Measurements from ENCODE around the gene WDPCP. TPM values are rescaled to one million over a fixed set of nuclear protein-coding genes. Genes with fewer than 3 reads are reported as not detected.
"Not testable (repeated sequence)": the region's sequence is repeated elsewhere in the genome, so short reads cannot be mapped to it uniquely, and the experiment has no call there.

WDPCP gene
- total RNA-seq, 1 donor from 2014 or later: 9.1 TPM

DNA sequence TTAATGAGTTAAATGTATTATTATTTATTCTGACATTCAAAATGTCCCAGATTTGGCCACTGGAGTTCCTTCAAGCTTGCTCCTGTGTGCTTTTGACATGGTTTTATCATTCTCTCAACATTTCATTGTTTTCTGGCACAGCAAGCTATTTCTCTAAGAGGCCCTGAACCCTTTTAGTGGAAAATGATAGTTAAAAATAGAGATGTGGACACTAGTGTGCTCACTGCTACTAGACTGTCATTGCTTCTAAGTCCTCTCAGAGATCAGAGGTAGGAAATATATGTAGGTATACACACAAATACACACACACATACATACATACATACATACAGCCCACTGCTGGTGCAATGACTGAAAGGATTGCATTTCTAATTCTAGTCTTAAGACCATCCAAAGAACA lies 25.5 kb downstream of the WDPCP start:
- Mint-ChIP-seq H3K4me1 (no peaks in the 10 kb centered on the region), H3K36me3 (ENCODE audit: low read depth) (peaks cover 20% of the 10 kb centered on the region), H3K4me3 (no peak overlapping the region), H3K27me3 (ENCODE audit: low read depth) (no peaks in the 10 kb centered on the region), H3K27ac (ENCODE audit: unreplicated experiment) (no peak overlapping the region), H3K9me3 (peaks cover 13% of the 10 kb centered on the region)
- no peak for DNase-seq (ENCODE audit: low read depth, low spot score)
- TF ChIP-seq, protein P1, sequence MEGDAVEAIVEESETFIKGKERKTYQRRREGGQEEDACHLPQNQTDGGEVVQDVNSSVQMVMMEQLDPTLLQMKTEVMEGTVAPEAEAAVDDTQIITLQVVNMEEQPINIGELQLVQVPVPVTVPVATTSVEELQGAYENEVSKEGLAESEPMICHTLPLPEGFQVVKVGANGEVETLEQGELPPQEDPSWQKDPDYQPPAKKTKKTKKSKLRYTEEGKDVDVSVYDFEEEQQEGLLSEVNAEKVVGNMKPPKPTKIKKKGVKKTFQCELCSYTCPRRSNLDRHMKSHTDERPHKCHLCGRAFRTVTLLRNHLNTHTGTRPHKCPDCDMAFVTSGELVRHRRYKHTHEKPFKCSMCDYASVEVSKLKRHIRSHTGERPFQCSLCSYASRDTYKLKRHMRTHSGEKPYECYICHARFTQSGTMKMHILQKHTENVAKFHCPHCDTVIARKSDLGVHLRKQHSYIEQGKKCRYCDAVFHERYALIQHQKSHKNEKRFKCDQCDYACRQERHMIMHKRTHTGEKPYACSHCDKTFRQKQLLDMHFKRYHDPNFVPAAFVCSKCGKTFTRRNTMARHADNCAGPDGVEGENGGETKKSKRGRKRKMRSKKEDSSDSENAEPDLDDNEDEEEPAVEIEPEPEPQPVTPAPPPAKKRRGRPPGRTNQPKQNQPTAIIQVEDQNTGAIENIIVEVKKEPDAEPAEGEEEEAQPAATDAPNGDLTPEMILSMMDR (conservative IDR thresholded peaks at IDR 0.05): no peak

GRCh38 chr2:63558922-63559321 lies 29.4 kb downstream of the WDPCP start:
- Mint-ChIP-seq H3K9me3 (peaks cover 28% of the 10 kb centered on the region), H3K36me3 (ENCODE audit: low read depth) (peaks cover 36% of the 10 kb centered on the region)
- H3K27ac Mint-ChIP-seq (ENCODE audit: unreplicated experiment); H3K4me3 Mint-ChIP-seq; H3K27me3 Mint-ChIP-seq (ENCODE audit: low read depth); DNase-seq (ENCODE audit: low read depth, low spot score); H3K4me1 Mint-ChIP-seq: not testable (repeated sequence)

- Mint-ChIP-seq H3K9me3 (peaks cover 28% of the 10 kb centered on the region), H3K36me3 (ENCODE audit: low read depth) (peaks cover 36% of the 10 kb centered on the region)
- H3K4me1 Mint-ChIP-seq; H3K27me3 Mint-ChIP-seq (ENCODE audit: low read depth); H3K4me3 Mint-ChIP-seq; DNase-seq (ENCODE audit: low read depth, low spot score); H3K27ac Mint-ChIP-seq (ENCODE audit: unreplicated experiment): not testable (repeated sequence)
Measured at GRCh38 chr2:63557819-63558218, 30.5 kb downstream of the WDPCP start.

DNA sequence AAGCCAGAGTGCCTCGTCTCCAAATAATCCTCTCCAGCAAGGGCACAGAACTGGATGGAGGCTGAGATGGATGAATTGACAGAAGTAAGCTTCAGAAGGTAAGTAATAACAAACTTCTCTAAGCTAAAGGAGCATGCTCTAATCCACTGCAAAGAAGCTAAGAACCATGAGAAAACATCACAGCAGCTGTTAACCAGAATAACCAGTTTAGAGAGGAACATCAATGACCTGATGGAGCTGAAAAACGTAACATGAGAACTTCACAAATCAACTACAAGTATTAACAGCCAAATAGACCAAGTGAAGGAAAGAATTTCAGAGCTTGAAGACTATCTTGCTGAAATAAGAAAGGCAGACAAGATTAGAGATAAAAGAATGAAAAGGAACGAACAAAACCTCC lies 32.3 kb downstream of the WDPCP start:
- Mint-ChIP-seq H3K9me3 (peaks cover 25% of the 10 kb centered on the region), H3K36me3 (ENCODE audit: low read depth) (peaks cover 30% of the 10 kb centered on the region), H3K27me3 (ENCODE audit: low read depth) (no peaks in the 10 kb centered on the region), H3K4me3 (no peak overlapping the region), H3K4me1 (no peaks in the 10 kb centered on the region), H3K27ac (ENCODE audit: unreplicated experiment) (no peak overlapping the region)
- TF ChIP-seq, protein P1 (conservative IDR thresholded peaks at IDR 0.05): no peak
- no peak for DNase-seq (ENCODE audit: low read depth, low spot score)

- TF ChIP-seq, protein P1 (conservative IDR thresholded peaks at IDR 0.05): no peak
- Mint-ChIP-seq H3K27ac (ENCODE audit: unreplicated experiment) (peak overlapping the region; percentile 52), H3K4me1 (no peaks in the 10 kb centered on the region), H3K36me3 (ENCODE audit: low read depth) (peaks cover 23% of the 10 kb centered on the region), H3K4me3 (no peak overlapping the region), H3K9me3 (peaks cover 25% of the 10 kb centered on the region), H3K27me3 (ENCODE audit: low read depth) (no peaks in the 10 kb centered on the region)
- no peak for DNase-seq (ENCODE audit: low read depth, low spot score)
Measured at GRCh38 chr2:63555299-63555698, 33.0 kb downstream of the WDPCP start.

DNA sequence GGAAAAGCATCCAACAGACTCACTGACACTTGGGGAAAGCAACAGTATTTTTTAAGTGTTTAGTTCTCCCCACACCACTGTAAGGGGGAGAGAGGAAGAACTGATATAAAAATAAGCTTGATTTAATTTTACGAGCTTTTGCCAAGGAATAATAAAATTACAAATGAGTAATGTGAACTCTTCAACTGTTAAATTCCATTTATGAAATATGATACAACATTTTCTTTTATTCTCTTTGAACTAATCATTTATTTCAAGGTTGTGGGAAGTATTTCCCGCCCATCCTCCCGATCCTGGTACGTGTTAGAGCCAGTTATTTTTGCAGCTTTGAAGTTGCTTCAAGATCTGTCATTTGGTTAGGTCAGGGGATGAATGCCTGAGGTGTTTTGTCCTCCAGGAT lies 35.2 kb downstream of the WDPCP start:
- Mint-ChIP-seq H3K9me3 (peaks cover 21% of the 10 kb centered on the region), H3K36me3 (ENCODE audit: low read depth) (peaks cover 19% of the 10 kb centered on the region), H3K4me3 (no peak overlapping the region), H3K4me1 (no peaks in the 10 kb centered on the region), H3K27ac (ENCODE audit: unreplicated experiment) (no peak overlapping the region), H3K27me3 (ENCODE audit: low read depth) (no peaks in the 10 kb centered on the region)
- TF ChIP-seq, protein P1 (conservative IDR thresholded peaks at IDR 0.05): no peak
- DNase-seq (ENCODE audit: low read depth, low spot score): no peak

- Mint-ChIP-seq H3K4me1 (no peaks in the 10 kb centered on the region), H3K9me3 (peaks cover 5% of the 10 kb centered on the region), H3K4me3 (no peak overlapping the region), H3K27me3 (ENCODE audit: low read depth) (no peaks in the 10 kb centered on the region), H3K27ac (ENCODE audit: unreplicated experiment) (no peak overlapping the region), H3K36me3 (ENCODE audit: low read depth) (no peaks in the 10 kb centered on the region)
- DNase-seq (ENCODE audit: low read depth, low spot score): no peak
- TF ChIP-seq, protein P1 (conservative IDR thresholded peaks at IDR 0.05): no peak
Measured at GRCh38 chr2:63545023-63545422, 43.3 kb downstream of the WDPCP start.
